HCT116 (cell line): ENCODE measurements around the gene NRBF2. TPM values are rescaled to one million over a fixed set of nuclear protein-coding genes. Genes with fewer than 3 reads are reported as not detected.

Experiments
- ATAC-seq: fragments of 200-7000 bp; cut with Tn5 transposase; 2 replicates; pipeline ENCODE4 v1.9.1; 2020; ENCODE audit warnings: mild to moderate bottlenecking, moderate library complexity
- BruUV-seq: library from RNA; stranded (reverse); fragments of 400-500 nt; replicated peaks from 2 replicates; lab custom pipeline; 2021; lab: Mats Ljungman, UMichigan
- CTCF ChIA-PET: fragments of 300-600 bp; sonication (Branson Sonifier 250); formaldehyde crosslinking; loops from one replicate; lab custom pipeline; 2021; ENCODE audit warnings: antibody characterized with exemption; lab: Charles Lee
- POLR2A ChIA-PET: fragments of 300-600, 350-600 bp; sonication (Branson Sonifier 250); formaldehyde crosslinking; loops from one replicate; lab custom pipeline; 2021; ENCODE audit warnings: antibody characterized with exemption; lab: Charles Lee
- RAD21 ChIA-PET, 2 experiments: fragments of 300-600 bp; sonication (Branson Sonifier 250); formaldehyde crosslinking; loops; one replicate each; lab custom pipeline; 2023; ENCODE audit warnings: low total read pairs in 2 of 2; ENCODE audit not compliant: uncharacterized antibody in 2 of 2, unreplicated experiment in 2 of 2, low non-redundant PET in 1 of 2; lab: Charles Lee
- DNase-seq: peaks from one replicate; pipeline ENCODE4 v3.0.0-alpha.2; 2010; ENCODE audit warnings: low read depth, low spot score
- H2AFZ ChIP-seq: fragments of 200-600 bp; shearing (Covaris generic), sonication (generic); 2 replicates; pipeline ENCODE4 v1.6.1; 2017; ENCODE audit warnings: low read depth, mixed run types, mixed read lengths, antibody characterized with exemption, low read length; ENCODE audit not compliant: poor library complexity, severe bottlenecking
- H3K27ac ChIP-seq: 2 replicates; pipeline ENCODE4 v1.5.1; 2012; ENCODE audit warnings: low read depth, low read length
- H3K27me3 ChIP-seq: fragments of 200-600 bp; sonication (generic); 2 replicates; pipeline ENCODE4 v1.6.1; 2016; ENCODE audit warnings: mixed run types, low read length, mixed read lengths; ENCODE audit not compliant: insufficient read depth
- H3K36me3 ChIP-seq, 2 experiments: fragments of 200-500 bp in 1 of 2; fragments of 200-600 bp in 1 of 2; sonication (Bioruptor generic) in 1 of 2; sonication (generic) in 1 of 2; 2 replicates each; pipeline versions ENCODE4 v1.5.1 to v1.6.1; 2014 to 2016; ENCODE audit warnings: low read length in 2 of 2, inconsistent platforms in 1 of 2, mixed read lengths in 1 of 2, mixed run types in 1 of 2; ENCODE audit not compliant: insufficient read depth in 2 of 2, control insufficient read depth in 1 of 2
- H3K4me1 ChIP-seq, 2 experiments: fragments of 200-600 bp in 1 of 2; sonication (generic) in 1 of 2; 2 replicates each; pipeline versions ENCODE4 v1.5.1 to v1.6.1; 2012 to 2017; ENCODE audit warnings: low read length in 2 of 2, inconsistent platforms in 1 of 2, mild to moderate bottlenecking in 1 of 2, mixed read lengths in 1 of 2, mixed run types in 1 of 2, moderate library complexity in 1 of 2; ENCODE audit not compliant: insufficient read depth in 2 of 2, control insufficient read depth in 1 of 2
- H3K4me2 ChIP-seq: fragments of 200-600 bp; sonication (generic); 2 replicates; pipeline ENCODE4 v1.6.1; 2017; ENCODE audit warnings: mixed run types, low read length, mixed read lengths
- H3K4me3 ChIP-seq, 2 experiments: fragments of 200-600 bp in 1 of 2; sonication (generic) in 1 of 2; replicated peaks in 1 of 2; 2 replicates each; pipeline ENCODE4 v1.5.1; 2011 to 2016; ENCODE audit warnings: low read length in 2 of 2, control low read depth in 1 of 2, low read depth in 1 of 2, mild to moderate bottlenecking in 1 of 2, mixed read lengths in 1 of 2, mixed run types in 1 of 2
- H3K79me2 ChIP-seq: fragments of 200-600 bp; sonication (generic); 2 replicates; pipeline ENCODE4 v1.6.1; 2017; ENCODE audit warnings: mild to moderate bottlenecking, mixed run types, low read length, moderate library complexity, mixed read lengths; ENCODE audit not compliant: insufficient read depth
- H3K9ac ChIP-seq: fragments of 200-600 bp; sonication (generic); 2 replicates; pipeline ENCODE4 v1.6.1; 2016; ENCODE audit warnings: low read length, mixed read lengths
- H3K9me2 ChIP-seq: fragments of 200-600 bp; sonication (generic), shearing (Covaris generic); 2 replicates; pipeline ENCODE4 v1.6.1; 2017; ENCODE audit warnings: mixed run types, mild to moderate bottlenecking, moderate library complexity; ENCODE audit not compliant: insufficient read depth
- H3K9me3 ChIP-seq, 2 experiments: fragments of 200-500 bp in 1 of 2; fragments of 200-600 bp in 1 of 2; sonication (Bioruptor generic) in 1 of 2; sonication (generic) in 1 of 2; 2 replicates each; pipeline ENCODE4 v1.6.1; 2014 to 2017; ENCODE audit warnings: low read length in 2 of 2, mixed read lengths in 2 of 2, inconsistent platforms in 1 of 2, low read depth in 1 of 2, mild to moderate bottlenecking in 1 of 2, mixed run types in 1 of 2, moderate library complexity in 1 of 2; ENCODE audit not compliant: control insufficient read depth in 1 of 2, insufficient read depth in 1 of 2
- H4K20me1 ChIP-seq: fragments of 200-600 bp; sonication (generic), shearing (Covaris generic); 2 replicates; pipeline ENCODE4 v1.6.1; 2017; ENCODE audit warnings: mixed run types, mild to moderate bottlenecking, moderate library complexity; ENCODE audit not compliant: insufficient read depth
- ATF3 ChIP-seq: IDR thresholded peaks from 2 replicates; pipeline ENCODE4 v1.6.1; 2012
- CBX3 ChIP-seq: IDR thresholded peaks from 2 replicates; pipeline ENCODE4 v1.6.1; 2012; ENCODE audit warnings: low read depth
- CEBPB ChIP-seq: IDR thresholded peaks from 2 replicates; pipeline ENCODE4 v1.6.1; 2012; ENCODE audit warnings: low read depth
- CTCF ChIP-seq, 3 experiments: fragments of 200-600 bp in 1 of 3; sonication (generic) in 1 of 3; IDR thresholded peaks in 2 of 3; conservative IDR thresholded peaks in 1 of 3; 2 replicates each; pipeline ENCODE4 v1.5.1; 2012 to 2017; ENCODE audit warnings: low read depth in 2 of 3, low read length in 2 of 3, antibody characterized with exemption in 1 of 3, borderline replicate concordance in 1 of 3, control low read depth in 1 of 3, mild to moderate bottlenecking in 1 of 3, mixed read lengths in 1 of 3, mixed run types in 1 of 3, moderate library complexity in 1 of 3; ENCODE audit not compliant: insufficient read depth in 1 of 3
- EGR1 ChIP-seq: IDR thresholded peaks from 2 replicates; pipeline ENCODE4 v1.6.1; 2012; ENCODE audit warnings: low read depth
- ELF1 ChIP-seq: IDR thresholded peaks from 2 replicates; pipeline ENCODE4 v1.6.1; 2012; ENCODE audit warnings: low read depth, borderline replicate concordance
- EZH2 ChIP-seq: fragments of 200-600 bp; sonication (generic); IDR thresholded peaks from 2 replicates; pipeline ENCODE4 v1.6.1; 2017; ENCODE audit warnings: antibody characterized with exemption, mixed run types
- EZH2phosphoT487 ChIP-seq: fragments of 200-600 bp; IDR thresholded peaks from 2 replicates; pipeline ENCODE4 v1.6.1; 2018; ENCODE audit warnings: antibody characterized with exemption, borderline replicate concordance
- JUND ChIP-seq: IDR thresholded peaks from 2 replicates; pipeline ENCODE4 v1.6.1; 2012
- MAX ChIP-seq: IDR thresholded peaks from 2 replicates; pipeline ENCODE4 v1.6.1; 2012
- POLR2A ChIP-seq: IDR thresholded peaks from 2 replicates; pipeline ENCODE4 v1.7.0; 2011; ENCODE audit warnings: borderline replicate concordance; ENCODE audit not compliant: insufficient read depth, insufficient read length; ENCODE audit errors: extremely low read depth
- RAD21 ChIP-seq: IDR thresholded peaks from 2 replicates; pipeline ENCODE4 v1.6.1; 2012; ENCODE audit warnings: low read depth, mild to moderate bottlenecking
- REST ChIP-seq: IDR thresholded peaks from 2 replicates; pipeline ENCODE4 v1.6.1; 2012; ENCODE audit warnings: low read depth
- SP1 ChIP-seq: IDR thresholded peaks from 2 replicates; pipeline ENCODE4 v1.6.1; 2012; ENCODE audit warnings: low read depth
- SRF ChIP-seq: IDR thresholded peaks from 2 replicates; pipeline ENCODE4 v1.6.1; 2012; ENCODE audit warnings: low read depth
- TCF7L2 ChIP-seq: IDR thresholded peaks from 2 replicates; pipeline ENCODE4 v1.7.0; 2011; ENCODE audit warnings: borderline replicate concordance, inconsistent platforms; ENCODE audit not compliant: insufficient read depth, insufficient read length; ENCODE audit errors: extremely low read depth
- ZBTB33 ChIP-seq: IDR thresholded peaks from 2 replicates; pipeline ENCODE4 v1.6.1; 2011; ENCODE audit warnings: mild to moderate bottlenecking, low read length, moderate library complexity; ENCODE audit not compliant: insufficient replicate concordance; ENCODE audit errors: extremely low read depth
- ZFX ChIP-seq: fragments of 450-650 bp; IDR thresholded peaks from 2 replicates; pipeline ENCODE4 v1.6.1; 2017
- ZNF274 ChIP-seq: fragments of 200-500 bp; sonication (Bioruptor generic); IDR thresholded peaks from 2 replicates; pipeline ENCODE4 v1.6.1; 2014; ENCODE audit warnings: mild to moderate bottlenecking, low read depth, low read length, inconsistent platforms
- intact Hi-C: fragments of 100-400 bp; cut with micrococcal nuclease; formaldehyde crosslinking; loops from 2 replicates; pipeline ENCODE4 v1.10.0; 2022
- total RNA-seq: library from RNA; stranded (reverse); gene quantifications from one replicate; pipeline ENCODE4 v1.2.1, GENCODE V29; 2021; ENCODE audit not compliant: unreplicated experiment

Gene NRBF2
- total RNA-seq, 1 experiment from 2014 or later = 20.2 TPM

GRCh38 chr10:63107943-63108437, 25.1 kb upstream of the NRBF2 start:
- H3K4me2 ChIP-seq = no peak overlapping the region
- no peak overlapping the region for H3K9ac ChIP-seq
- DNase-seq (no peak), ATAC-seq (no peak)
- RAD21 ChIA-PET = no interaction called here
- BruUV-seq = no TSS peak
- H3K27me3 ChIP-seq = no peaks in the 10 kb centered on the region
- H3K79me2 ChIP-seq = no peaks in the 10 kb centered on the region
- H3K9me2 ChIP-seq = no peaks in the 10 kb centered on the region
- no peaks in the 10 kb centered on the region for H3K4me1 ChIP-seq
- H3K9me3 ChIP-seq = no peaks in the 10 kb centered on the region
- H3K27ac ChIP-seq = no peak overlapping the region
- H2AFZ ChIP-seq = no peak overlapping the region
- POLR2A ChIA-PET = interaction anchor here (0.6 kb wide), 1 partner anchor 11 kb away, joined by 3 read pairs; no protein-coding TSS in a partner anchor
- no peaks in the 10 kb centered on the region for H3K36me3 ChIP-seq
- no peaks in the 10 kb centered on the region for H4K20me1 ChIP-seq
- TF ChIP-seq SP1 (no peak), ZFX (no peak), CTCF (IDR thresholded peaks at IDR 0.05 in 2 of 3, conservative IDR thresholded peaks at IDR 0.05 in 1 of 3; ENCODE audit: borderline replicate concordance in 1 of 3, insufficient read depth in 1 of 3, low read depth in 2 of 3, low read length in 2 of 3) (no peak), POLR2A (no peak), ZBTB33 (no peak), EZH2 (no peak), RAD21 (no peak), EZH2phosphoT487 (no peak), EGR1 (no peak), MAX (no peak), CEBPB (no peak), CBX3 (no peak), TCF7L2 (no peak), SRF (no peak), JUND (no peak), ATF3 (no peak), ZNF274 (no peak), ELF1 (no peak), REST (no peak)
- CTCF ChIA-PET = no interaction called here
- no peak overlapping the region for H3K4me3 ChIP-seq
- intact Hi-C loops = no loop called here
